K562 (cell line): ENCODE measurements around the gene GOLIM4. TPM values are rescaled to one million over a fixed set of nuclear protein-coding genes. Genes with fewer than 3 reads are reported as not detected.

Experiments used
- ATAC-seq: fragments of 200-7000 bp; cut with Tn5 transposase; 3 replicates; pipeline ENCODE4 v1.9.1; 2020; ENCODE audit warnings: moderate library complexity
- BruUV-seq: library from RNA; stranded (reverse); fragments of 400-500 nt; replicated peaks from 2 replicates; lab custom pipeline; 2021; lab: Mats Ljungman, UMichigan
- CTCF ChIA-PET: fragments of 300-600 bp; formaldehyde crosslinking; extraction: SDS; loops from one replicate; lab custom pipeline; 2021; ENCODE audit warnings: low intra/inter-chr PET ratio; lab: Yijun Ruan, JAX
- POLR2A ChIA-PET: fragments of 300-600, 350-650 bp; sonication (Branson Sonifier 250); formaldehyde crosslinking; extraction: SDS; loops from one replicate; lab custom pipeline; 2021; ENCODE audit warnings: antibody characterized with exemption, inconsistent platforms; lab: Yijun Ruan, JAX
- DNase-seq, 4 experiments: peaks; one replicate each; pipeline versions ENCODE4 v3.0.0 to v3.0.0-alpha.2; 2011 to 2018; ENCODE audit warnings: low spot score in 3 of 4, mixed read lengths in 3 of 4; ENCODE audit errors: extremely low read depth in 1 of 4
- FAIRE-seq: peaks from 2 replicates; lab custom pipeline; 2011; peaks lifted over from hg19 to GRCh38; lab: Jason Lieb, UNC
- H2AFZ ChIP-seq: 2 replicates; pipeline ENCODE4 v1.6.0; 2011; ENCODE audit warnings: low read depth, low read length, control low read depth, inconsistent platforms
- H3K27ac ChIP-seq: fragments of 200-600 bp; 3 replicates; pipeline ENCODE4 v1.8.0; 2011; ENCODE audit warnings: low read depth, mild to moderate bottlenecking, control low read depth, inconsistent platforms, low read length, moderate library complexity, mixed read lengths; ENCODE audit errors: extremely low read depth
- H3K27me3 ChIP-seq, 2 experiments: fragments of 300-600 bp in 1 of 2; 2 replicates in 1 of 2; 3 replicates in 1 of 2; pipeline versions ENCODE4 v1.6.0 to v1.8.0; 2011; ENCODE audit warnings: inconsistent platforms in 2 of 2, low read length in 2 of 2, mild to moderate bottlenecking in 1 of 2, mixed read lengths in 1 of 2, moderate library complexity in 1 of 2; ENCODE audit not compliant: control insufficient read depth in 2 of 2, insufficient read depth in 2 of 2
- H3K36me3 ChIP-seq: fragments of 300-600 bp; 3 replicates; pipeline ENCODE4 v1.8.0; 2011; ENCODE audit warnings: mild to moderate bottlenecking, low read length, inconsistent platforms; ENCODE audit not compliant: control insufficient read depth, insufficient read depth
- H3K4me1 ChIP-seq, 2 experiments: fragments of 200-600 bp in 1 of 2; replicated peaks in 1 of 2; 2 replicates in 1 of 2; 3 replicates in 1 of 2; pipeline versions ENCODE4 v1.5.1 to v1.8.0; 2011; ENCODE audit warnings: inconsistent platforms in 2 of 2, low read length in 2 of 2, mild to moderate bottlenecking in 1 of 2, mixed read lengths in 1 of 2, moderate library complexity in 1 of 2; ENCODE audit not compliant: control insufficient read depth in 2 of 2, insufficient read depth in 2 of 2
- H3K4me2 ChIP-seq: 2 replicates; pipeline ENCODE4 v1.6.1; 2011; ENCODE audit warnings: low read length, control low read depth, inconsistent platforms, mixed read lengths; ENCODE audit not compliant: insufficient read depth
- H3K4me3 ChIP-seq: fragments of 200-600 bp; sonication (generic), shearing (Covaris generic); 2 replicates; pipeline ENCODE4 v1.5.1; 2016; ENCODE audit warnings: control low read depth, inconsistent platforms
- H3K79me2 ChIP-seq: fragments of 200-600 bp; 3 replicates; pipeline ENCODE4 v1.8.0; 2011; ENCODE audit warnings: low read length, inconsistent platforms; ENCODE audit not compliant: control insufficient read depth, insufficient read depth
- H3K9ac ChIP-seq, 2 experiments: 2 replicates each; pipeline versions ENCODE4 v1.6.0 to v1.6.1; 2011; ENCODE audit warnings: low read depth in 2 of 2, low read length in 2 of 2, control low read depth in 1 of 2, inconsistent platforms in 1 of 2, mild to moderate bottlenecking in 1 of 2, mixed read lengths in 1 of 2; ENCODE audit not compliant: insufficient read depth in 1 of 2
- H3K9me1 ChIP-seq: one replicate; pipeline ENCODE4 v1.6.0; 2011; ENCODE audit warnings: inconsistent platforms, mild to moderate bottlenecking, low read length, moderate library complexity; ENCODE audit not compliant: control insufficient read depth, insufficient read depth
- H3K9me3 ChIP-seq: replicated peaks from 2 replicates; pipeline ENCODE4 v1.5.1; 2011; ENCODE audit warnings: low read depth, low read length, inconsistent platforms; ENCODE audit not compliant: control insufficient read depth, insufficient read depth
- H4K20me1 ChIP-seq: replicated peaks from 2 replicates; pipeline ENCODE4 v1.6.1; 2011; ENCODE audit warnings: low read length, inconsistent platforms, mixed read lengths; ENCODE audit not compliant: control insufficient read depth, insufficient read depth
- CHAMP1 ChIP-seq: fragments of 450-650 bp; IDR thresholded peaks from 2 replicates; pipeline ENCODE4 v1.6.1; 2016; ENCODE audit warnings: mild to moderate bottlenecking
- CREB1 ChIP-seq, 2 experiments: sonication (generic) in 1 of 2; formaldehyde crosslinking in 1 of 2; IDR thresholded peaks; 2 replicates each; pipeline versions ENCODE4 v1.6.1 to v1.8.0; 2012 to 2022; ENCODE audit warnings: inconsistent platforms in 1 of 2, mild to moderate bottlenecking in 1 of 2, missing genetic modification reagents in 1 of 2, moderate library complexity in 1 of 2
- DEAF1 ChIP-seq: fragments of 450-650 bp; formaldehyde crosslinking; IDR thresholded peaks from 2 replicates; pipeline ENCODE4 v1.4.0; 2020; ENCODE audit warnings: mild to moderate bottlenecking, moderate library complexity
- HMBOX1 ChIP-seq: sonication (generic); IDR thresholded peaks from 2 replicates; pipeline ENCODE4 v1.6.1; 2016
- IFI16 ChIP-seq: fragments of 250-450 bp; sonication (Bioruptor Pico); IDR thresholded peaks from 2 replicates; pipeline ENCODE4 v2.1.2; 2022; ENCODE audit warnings: mild to moderate bottlenecking, inconsistent platforms
- NONO ChIP-seq, 2 experiments: fragments of 200-400 bp in 1 of 2; fragments of 450-650 bp in 1 of 2; formaldehyde crosslinking in 1 of 2; IDR thresholded peaks; 2 replicates each; pipeline ENCODE4 v1.6.1; 2017; ENCODE audit warnings: low read depth in 2 of 2, mild to moderate bottlenecking in 2 of 2, moderate library complexity in 2 of 2, low read length in 1 of 2
- NR4A1 ChIP-seq, 2 experiments: fragments of 250-450 bp in 1 of 2; fragments of 450-650 bp in 1 of 2; sonication (Bioruptor Pico) in 1 of 2; IDR thresholded peaks; 2 replicates each; pipeline versions ENCODE4 v1.4.0 to v1.6.1; 2016 to 2020; ENCODE audit warnings: mild to moderate bottlenecking in 2 of 2, missing compliant biosample characterization in 1 of 2, missing genetic modification characterization in 1 of 2, moderate library complexity in 1 of 2
- SRSF7 ChIP-seq: fragments of 200-400 bp; formaldehyde crosslinking; optimal IDR thresholded peaks from 2 replicates; pipeline ENCODE3; 2017; ENCODE audit warnings: mild to moderate bottlenecking, low read depth, low read length
- STAG1 ChIP-seq: sonication (generic); formaldehyde crosslinking; IDR thresholded peaks from 2 replicates; pipeline ENCODE4 v1.5.0; 2020; ENCODE audit warnings: missing genetic modification reagents, borderline replicate concordance
- TCF7 ChIP-seq: sonication (generic); IDR thresholded peaks from 2 replicates; pipeline ENCODE4 v1.6.1; 2016; ENCODE audit warnings: antibody characterized with exemption, borderline replicate concordance
- TCF7L2 ChIP-seq: fragments of 150-350 bp; IDR thresholded peaks from 2 replicates; pipeline ENCODE4 v1.6.1; 2016; ENCODE audit warnings: low read depth, mild to moderate bottlenecking, low read length, moderate library complexity
- TSHZ1 ChIP-seq: fragments of 250-450 bp; sonication (Bioruptor Pico); IDR thresholded peaks from 2 replicates; pipeline ENCODE4 v1.4.0; 2020; ENCODE audit warnings: mild to moderate bottlenecking, moderate library complexity
- ZNF184 ChIP-seq: sonication (generic); formaldehyde crosslinking; IDR thresholded peaks from 2 replicates; pipeline ENCODE4 v1.5.0; 2020; ENCODE audit warnings: missing genetic modification reagents
- ZNF444 ChIP-seq: fragments of 250-450 bp; sonication (Bioruptor Pico); IDR thresholded peaks from 2 replicates; pipeline ENCODE4 v1.4.0; 2020; ENCODE audit warnings: mild to moderate bottlenecking, moderate library complexity
- in situ Hi-C: fragments of 300-500 bp; cut with MboI; formaldehyde crosslinking; loops from 4 replicates; pipeline ENCODE4 v1.15.0; 2018; ENCODE audit warnings: inconsistent platforms, mixed read lengths
- intact Hi-C: fragments of 100-400 bp; cut with micrococcal nuclease; formaldehyde crosslinking; loops from 2 replicates; pipeline ENCODE4 v1.14.2; 2022
- polyA plus RNA-seq, 8 experiments: library from polyadenylated mRNA; depleted of rRNA in 4 of 8; stranded (reverse) in 5 of 8; unstranded in 3 of 8; fragments of >200 nt; fragmentation: Nextera tagmentation in 2 of 8; fragmentation: Illumina TruSeq in 1 of 8; extraction: Ambion mirVana in 2 of 8; extraction: Trizol in 1 of 8; gene quantifications; 2 replicates each; pipeline versions ENCODE4 v1.2.1 to v1.2.3, GENCODE V29; 2011 to 2014; ENCODE audit warnings: inconsistent platforms in 1 of 8, missing spikeins in 1 of 8
- total RNA-seq, 7 experiments: library from RNA; depleted of rRNA in 6 of 7; stranded (reverse); fragments of >200 nt in 6 of 7; fragmentation: Illumina TruSeq in 2 of 7; extraction: Trizol in 2 of 7; gene quantifications; 2 replicates each; pipeline versions ENCODE4 v1.2.1 to v1.2.3, GENCODE V29; 2011 to 2021; ENCODE audit warnings: low replicate concordance in 1 of 7

GOLIM4 gene
- total and polyA plus RNA-seq, 9 of the 15 experiments (the other 6 are each of a cell fraction or from before 2014, with no cell fraction given) = 9.3 to 39.4 (median 31.0) TPM

GRCh38 chr3:167973901-167974300 lies 121.8 kb downstream of the GOLIM4 start:
- no peak for DNase-seq
- no peak for FAIRE-seq
- BruUV-seq = no TSS peak
- Histone ChIP-seq H3K9ac (no peak overlapping the region), H3K4me1 (peaks cover 0 to 19% of the 10 kb centered on the region in 2 experiments; a peak in 3 of 5 replicates), H3K4me2 (no peak overlapping the region), H3K36me3 (no peaks in the 10 kb centered on the region), H3K4me3 (no peak overlapping the region), H3K9me3 (no peaks in the 10 kb centered on the region; the same call in 1 of the 2 replicates), H3K27me3 (no peaks in the 10 kb centered on the region), H3K9me1 (no peaks in the 10 kb centered on the region), H3K79me2 (no peaks in the 10 kb centered on the region), H3K27ac (no peak overlapping the region), H2AFZ (no peak overlapping the region), H4K20me1 (no peaks in the 10 kb centered on the region)
- POLR2A ChIA-PET = interaction anchor here (0.6 kb wide), 1 partner anchor 61 kb away, joined by 4 read pairs; no protein-coding TSS in a partner anchor
- CTCF ChIA-PET = no interaction called here
- in situ Hi-C loops (no loop called here), intact Hi-C loops (no loop called here)
- no peak for ATAC-seq
- TF ChIP-seq CREB1 (IDR thresholded peaks at IDR 0.05) (no peak), CREB1 (CRISPR knock-in tag; IDR thresholded peaks at IDR 0.05) (no peak), SRSF7 (no peak), NONO (IDR thresholded peaks at IDR 0.05; ENCODE audit: low read depth in 2 of 2, low read length in 1 of 2) (no peak), TCF7L2 (no peak), TCF7 (no peak), ZNF444 (no peak), DEAF1 (no peak), IFI16 (CRISPR knock-in tag) (no peak), STAG1 (CRISPR knock-in tag) (no peak), NR4A1 (CRISPR knock-in tag; IDR thresholded peaks at IDR 0.05) (no peak), NR4A1 (tag; IDR thresholded peaks at IDR 0.05) (no peak), TSHZ1 (no peak), HMBOX1 (no peak), ZNF184 (no peak), CHAMP1 (no peak)
